Adipose tissue (tissue), 3 donors: ENCODE data around the gene REEP6. TPM values are rescaled to one million over a fixed set of nuclear protein-coding genes. Genes with fewer than 3 reads are reported as not detected.

Experiments used
- H3K27ac ChIP-seq: one replicate; pipeline ENCODE4 v1.5.1; 2013; ENCODE audit warnings: low read depth, low read length
- WGBS, 3 donors: extraction: QIAGEN DNeasy Blood & Tissue Kit; methylation state at CpG; one replicate each; pipeline ENCODE4 v1.1.7; 2013; 5-methylcytosine and 5-hydroxymethylcytosine counted together
- polyA plus RNA-seq, 3 donors: library from polyadenylated mRNA; stranded (reverse); fragments of 200-250 nt; gene quantifications; one replicate each; pipeline ENCODE4 v1.2.3, GENCODE V29; 2013
- donor health status: healthy with polysubstance abuse.
- donor health status: Bipolar disorder and iron deficiency.
- donor health status: healthy.

The REEP6 gene
- 10 to 100 TPM in 2 of 3 donors, 1 to 10 TPM in 1; 5.5 to 30.5 (median 12.5) TPM for polyA plus RNA-seq

DNA sequence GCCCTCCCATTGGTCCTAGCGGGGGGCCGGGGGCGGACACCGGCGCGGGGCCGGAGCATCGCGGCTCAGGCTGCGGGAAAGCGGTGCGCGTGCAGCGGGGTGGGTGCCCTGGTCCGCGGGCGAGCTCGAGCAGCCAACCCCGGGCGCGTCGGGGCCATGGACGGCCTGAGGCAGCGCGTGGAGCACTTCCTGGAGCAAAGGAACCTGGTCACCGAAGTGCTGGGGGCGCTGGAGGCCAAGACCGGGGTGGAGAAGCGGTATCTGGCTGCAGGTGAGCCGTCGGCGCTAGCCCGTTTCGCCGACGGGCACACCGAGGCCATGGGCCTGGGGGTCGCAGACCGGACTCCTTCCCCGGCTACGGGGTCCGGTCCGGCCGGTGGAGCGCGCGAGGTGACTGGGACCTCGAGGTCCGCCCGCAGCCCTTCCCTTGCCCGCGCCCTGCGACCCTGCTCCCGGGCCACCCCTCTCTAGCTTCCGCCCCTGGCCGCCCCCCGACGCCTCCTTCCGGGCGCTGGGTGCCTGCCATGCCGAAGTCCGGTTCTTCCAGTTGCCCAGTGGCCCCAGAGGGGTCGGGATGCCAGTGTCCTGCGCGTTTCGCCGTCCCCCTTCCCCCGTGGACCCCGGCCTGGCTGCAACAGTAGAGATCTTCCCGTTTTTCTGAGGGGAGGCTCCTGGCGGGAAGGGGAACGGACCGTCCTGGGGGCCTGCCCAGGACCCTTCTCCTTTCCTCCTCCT, at the start of gene REEP6:
REEP6 (plus strand) TSS at position 68 of the 735 bp plus-strand sequence; CDS start at position 157, 89 bp downstream.
- H3K27ac ChIP-seq = no peak within 1 kb of the TSS

DNA sequence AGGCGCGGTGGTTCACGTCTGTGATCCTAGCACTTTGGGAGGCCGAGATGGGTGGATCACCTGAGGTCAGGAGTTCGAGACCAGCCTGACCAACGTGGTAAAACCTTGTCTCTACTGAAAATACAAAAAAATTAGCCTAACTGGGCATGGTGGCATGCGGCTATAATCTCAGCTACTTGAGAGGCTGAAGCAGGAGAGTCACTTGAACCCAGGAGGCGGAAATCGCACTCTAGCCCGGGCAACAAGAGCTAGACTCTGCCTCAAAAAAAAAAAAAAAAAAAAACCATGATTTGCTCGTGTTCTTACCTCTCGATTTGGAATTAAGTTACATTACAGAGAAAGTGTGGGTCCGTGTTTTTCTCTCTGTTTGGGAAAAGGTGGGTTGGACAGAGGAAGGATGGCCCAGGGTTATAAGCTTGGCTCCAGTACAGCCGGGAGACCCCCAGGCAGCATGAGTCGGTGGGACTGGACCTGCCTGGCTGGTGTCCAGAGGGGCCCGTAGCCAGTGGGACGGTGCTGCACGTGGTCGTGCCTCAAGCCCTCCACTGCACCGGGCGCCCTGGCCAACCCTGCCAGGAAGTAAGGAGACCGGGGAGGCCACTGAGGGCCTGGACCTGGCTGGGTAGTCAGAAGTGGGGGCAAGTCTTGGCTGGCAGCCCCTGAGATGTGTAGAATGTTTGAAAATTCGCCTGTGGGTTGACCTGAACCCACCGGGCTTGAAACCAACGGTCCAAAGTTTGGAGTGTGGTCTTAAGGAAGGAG, 49.1 kb upstream of the REEP6 start:
- H3K27ac ChIP-seq = no peak overlapping the region
- 86 to 88% (median 86%) methylated on average over 25 of the region's 25 CpGs for WGBS, 3 donors

More for the DNA sequence above, at the start of gene REEP6:
- 2 to 5% (median 3%) methylated on average over 64 to 73 of the region's 73 CpGs for WGBS, 3 donors

DNA sequence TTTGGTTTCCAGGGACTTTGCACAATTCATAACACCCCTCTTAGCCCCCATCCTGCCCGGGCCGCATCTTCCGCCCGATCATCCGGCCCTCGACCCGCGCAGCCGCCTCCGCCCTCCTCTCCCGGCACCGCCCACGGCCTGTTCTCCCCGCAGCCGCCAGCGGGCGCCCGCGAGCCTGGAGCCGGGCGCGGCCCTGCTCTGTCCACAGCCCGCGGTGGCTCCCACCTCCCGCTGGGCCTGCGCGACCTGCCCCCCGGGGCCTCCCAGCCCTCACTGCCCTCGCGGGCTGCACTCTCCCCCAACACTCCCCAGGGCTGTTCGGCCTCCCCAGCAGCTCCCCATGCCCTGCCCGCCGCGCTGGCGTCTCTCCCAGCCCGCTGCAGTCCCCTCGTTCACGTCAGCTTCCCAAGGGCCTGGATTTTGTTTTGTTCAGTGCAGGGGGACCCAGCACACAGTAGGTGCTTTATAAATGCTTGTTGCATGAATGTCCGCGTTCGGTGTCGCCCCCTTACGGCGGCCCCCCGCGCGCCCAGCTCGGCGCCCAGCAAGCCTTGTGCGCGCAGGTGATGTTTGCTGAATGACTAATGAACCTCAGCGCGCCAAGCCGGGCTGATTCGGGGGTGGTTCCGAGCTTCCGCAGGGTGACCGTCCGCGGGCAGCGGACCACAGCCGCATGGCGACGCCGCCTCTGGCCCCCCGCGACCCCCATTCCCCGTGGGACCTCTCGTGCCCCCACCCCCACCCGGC, 45.6 kb upstream of the REEP6 start:
- WGBS, 3 donors = 1 to 2% (median 2%) methylated on average over 59 to 70 of the region's 70 CpGs

DNA sequence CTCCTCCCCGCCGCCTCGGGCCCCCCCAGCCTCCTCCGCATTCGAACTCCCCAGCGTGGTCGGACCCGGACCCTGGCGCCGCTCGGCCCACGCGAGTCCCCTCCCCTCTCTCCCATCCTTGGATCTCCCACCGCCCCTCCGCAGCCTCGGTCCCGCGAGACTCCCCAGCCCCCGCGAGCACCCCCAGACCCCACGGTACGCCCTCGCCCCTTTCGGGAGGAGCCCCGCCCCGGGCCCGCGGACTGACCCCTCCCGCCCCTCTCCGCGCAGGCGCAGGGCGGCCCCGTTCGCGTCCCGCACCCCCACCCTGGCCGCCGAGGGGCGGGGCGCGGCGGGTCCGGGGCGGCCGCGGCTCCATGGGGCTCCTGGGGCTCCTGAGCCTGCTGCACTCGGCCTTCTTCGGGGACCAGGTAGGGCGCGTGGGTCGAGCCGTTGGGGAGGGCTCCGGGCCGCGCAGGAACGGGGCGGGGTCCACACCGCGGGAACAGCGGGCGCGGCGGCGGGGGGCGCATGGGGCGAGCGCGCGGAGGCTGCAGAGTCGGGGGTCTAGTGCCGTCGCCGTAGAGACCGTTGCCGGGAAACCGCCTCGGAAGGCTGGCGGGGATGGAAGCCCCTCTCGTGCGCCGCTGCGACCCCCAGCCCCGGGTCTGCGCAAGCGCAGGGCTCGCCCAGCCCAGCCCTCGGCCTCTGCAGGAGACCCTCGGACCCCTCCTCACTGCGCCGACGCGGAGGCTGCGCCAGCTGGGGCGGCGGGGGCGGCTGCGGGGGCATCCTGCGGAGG, 44.9 kb upstream of the REEP6 start:
- 0 to 2% (median 2%) methylated on average over 46 to 99 of the region's 99 CpGs for WGBS, 3 donors
- H3K27ac ChIP-seq = no peak overlapping the region

More for the DNA sequence above, 45.6 kb upstream of the REEP6 start:
- no peak overlapping the region for H3K27ac ChIP-seq

DNA sequence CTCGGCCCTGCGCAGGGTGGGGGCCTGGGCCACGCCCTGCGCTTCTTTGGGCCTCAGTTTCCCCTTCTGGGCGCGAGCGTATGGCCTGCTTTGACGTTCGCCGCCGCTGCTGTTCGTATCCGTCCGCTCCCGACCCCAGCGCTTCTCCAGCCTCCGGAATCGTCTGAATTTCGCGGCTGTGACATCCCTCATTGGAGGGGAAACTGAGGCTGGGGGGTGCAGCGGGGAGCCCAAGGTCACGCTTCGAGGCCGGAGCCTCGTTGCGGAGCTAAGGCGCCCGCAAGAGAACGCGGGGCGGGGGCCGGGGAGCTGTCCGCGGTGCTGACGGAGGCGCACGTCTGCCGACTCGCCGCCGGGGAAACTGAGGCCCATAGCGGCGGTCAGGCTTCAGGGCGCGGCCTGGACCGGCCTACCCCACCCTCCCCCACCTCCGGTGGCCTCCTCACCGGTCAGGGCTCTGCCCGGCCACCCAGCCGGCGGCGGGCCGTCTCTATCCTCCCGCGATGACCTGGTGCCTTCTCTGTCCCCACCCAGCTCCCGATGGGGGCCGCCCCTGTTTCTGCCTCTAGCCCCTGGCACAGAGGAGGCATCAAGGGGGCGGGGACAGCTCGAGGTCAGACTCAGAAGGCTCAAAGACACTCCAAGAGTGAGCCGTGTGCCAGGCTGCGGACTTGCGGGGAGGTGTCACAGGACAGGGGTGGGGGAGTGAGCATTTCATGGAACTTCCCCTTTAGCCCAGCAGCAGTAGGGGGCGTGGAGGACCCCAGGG, 44.1 kb upstream of the REEP6 start:
- 3 to 4% (median 3%) methylated on average over 59 to 63 of the region's 63 CpGs for WGBS, 3 donors
- H3K27ac ChIP-seq = no peak overlapping the region

DNA sequence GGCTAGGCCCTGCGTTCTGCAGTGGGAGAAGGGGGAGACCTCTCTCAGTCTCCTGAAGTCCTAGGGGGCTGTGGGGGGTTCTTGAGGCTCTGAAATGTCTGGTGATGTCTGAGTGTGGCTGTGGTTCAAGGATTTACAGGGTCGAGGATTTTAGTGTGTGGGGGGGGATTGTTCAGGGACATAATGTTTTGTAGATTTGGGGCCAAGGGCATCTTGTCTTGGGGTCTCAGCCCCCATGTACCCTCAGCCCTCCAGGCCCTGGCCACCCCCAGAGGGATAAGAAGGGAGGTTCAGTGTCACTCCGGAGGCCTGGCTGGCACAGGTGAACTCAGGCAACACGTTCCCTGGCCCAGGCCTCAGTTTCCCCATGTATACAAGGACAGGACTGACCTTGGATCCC, 43.5 kb upstream of the REEP6 start:
- no peak overlapping the region for H3K27ac ChIP-seq
- WGBS, 3 donors = 23 to 29% (median 28%) methylated on average over 4 of the region's 4 CpGs

DNA sequence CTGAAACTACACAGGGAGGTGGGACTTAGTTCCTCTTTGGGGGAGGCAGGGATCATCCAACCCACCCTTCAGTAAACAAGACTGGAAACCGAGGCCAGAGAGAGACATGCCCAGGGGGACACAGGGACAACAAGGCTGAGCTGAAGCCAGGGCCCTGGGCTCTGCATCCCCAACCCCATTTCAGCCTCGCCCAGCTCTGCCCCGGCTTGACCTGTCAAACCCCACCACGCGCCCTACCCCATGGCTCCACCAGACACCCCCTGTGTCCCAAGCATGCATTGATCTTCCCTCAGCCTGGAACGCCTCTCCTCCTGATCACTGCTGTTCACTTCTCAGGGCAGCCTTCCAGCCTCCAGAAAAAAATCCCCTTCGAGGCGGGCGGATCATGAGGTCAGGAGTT, 43.0 kb upstream of the REEP6 start:
- 77 to 85% (median 81%) methylated on average over 9 of the region's 9 CpGs for WGBS, 3 donors
- H3K27ac ChIP-seq = no peak overlapping the region

DNA sequence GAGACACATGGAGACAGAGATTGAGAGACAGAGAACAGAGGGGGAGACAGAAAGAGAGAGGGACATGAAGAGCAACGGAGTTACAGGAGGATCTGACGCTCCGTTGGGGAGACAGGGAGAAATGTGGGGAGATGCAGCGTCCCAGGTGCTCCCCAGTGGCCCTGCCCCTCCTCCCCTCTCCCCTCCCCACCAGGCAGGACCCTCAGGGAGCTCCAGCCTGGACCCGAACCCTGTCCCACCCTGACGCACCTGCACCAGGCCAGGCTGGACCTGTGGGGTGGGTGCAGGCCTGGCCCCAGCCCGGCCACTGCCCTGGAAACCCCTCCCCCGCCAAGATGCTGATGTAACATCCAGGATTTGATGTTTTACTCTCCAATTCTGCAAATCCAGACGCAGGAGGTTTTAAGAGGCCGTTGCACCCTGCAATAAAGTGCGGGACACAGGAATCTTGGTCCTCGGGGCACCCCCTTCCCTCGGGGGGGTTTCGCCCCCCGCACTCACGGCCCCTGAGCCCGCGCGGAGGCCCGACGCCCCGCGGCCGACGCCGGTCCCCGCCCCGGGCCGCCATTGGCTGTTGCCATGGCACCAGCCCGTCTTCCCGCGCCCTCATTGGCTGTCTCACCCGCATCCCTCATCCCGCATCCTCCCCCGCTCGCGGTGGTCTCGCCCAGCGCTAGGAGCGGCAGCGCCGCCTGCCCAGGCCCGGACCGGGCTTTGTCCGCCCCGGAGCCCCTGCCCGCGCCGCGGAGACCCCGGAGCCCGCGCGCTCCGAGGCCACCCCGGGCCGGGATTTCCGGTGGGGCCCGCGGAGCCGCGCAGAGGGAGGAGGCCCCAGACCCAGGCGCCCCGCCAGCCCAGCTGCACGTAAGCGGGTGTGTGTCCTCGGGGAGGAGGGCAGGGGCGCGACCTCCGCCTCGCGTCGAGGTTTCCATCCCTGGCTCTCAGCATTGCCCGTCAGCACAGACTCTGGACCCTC, 41.2 kb upstream of the REEP6 start, which contains the start of gene APC2:
APC2 (plus strand) TSS at position 655 of the 976 bp plus-strand sequence. CDS start 2,881 bp downstream, outside the sequence.
- WGBS, 3 donors = 4 to 6% (median 5%) methylated on average over 65 to 74 of the region's 74 CpGs

DNA sequence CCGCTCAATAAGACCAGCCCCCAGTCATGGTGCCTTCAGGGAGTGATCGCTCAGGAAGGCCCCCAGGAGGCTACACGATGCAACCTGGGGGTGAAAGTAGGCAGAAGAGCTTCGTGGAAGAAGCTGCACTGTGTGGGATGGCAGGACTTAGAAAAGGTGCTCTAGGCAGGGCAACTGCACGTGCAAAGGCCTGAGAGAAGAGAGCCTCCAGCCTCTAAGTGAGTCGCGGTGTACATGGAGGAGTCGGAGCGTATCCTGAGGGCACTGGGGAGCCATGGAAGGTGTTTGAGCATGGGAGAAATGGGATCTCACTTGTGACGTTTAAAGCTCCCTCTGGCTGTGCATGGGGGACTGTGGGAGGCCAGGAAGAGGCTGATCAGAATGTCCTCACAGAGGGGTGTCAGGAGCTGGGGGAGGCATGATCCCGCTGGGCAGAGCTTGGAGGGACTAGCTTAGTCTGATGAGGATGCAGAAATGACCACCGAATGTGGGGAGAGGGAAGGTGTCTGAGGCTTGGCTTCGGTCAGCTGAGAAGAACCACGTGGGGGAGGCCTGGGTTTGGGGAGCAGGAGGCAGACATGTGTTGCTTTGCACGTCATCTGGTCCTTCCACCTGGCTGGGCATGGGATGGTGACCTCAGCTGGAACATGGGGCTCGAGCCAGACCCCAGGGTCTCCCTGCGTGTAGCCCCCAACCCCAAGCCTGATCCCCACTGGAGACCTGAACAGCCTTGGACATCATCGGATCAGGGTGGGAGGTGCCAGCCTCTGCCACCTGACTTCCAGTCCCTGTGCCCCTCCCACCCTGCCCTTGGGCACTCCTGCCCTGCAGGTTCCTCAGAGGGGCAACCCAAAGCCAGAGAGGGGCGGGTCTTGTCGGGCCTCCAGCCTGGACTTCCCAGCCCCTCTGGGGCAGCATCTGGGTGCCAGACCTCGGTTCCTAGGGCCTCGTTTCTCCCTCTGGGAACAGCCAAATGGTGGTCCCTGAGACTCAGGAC, 39.9 kb upstream of the REEP6 start:
- WGBS, 3 donors = 51 to 59% (median 55%) methylated on average over 20 to 22 of the region's 22 CpGs
- H3K27ac ChIP-seq = no peak overlapping the region

More for the DNA sequence above, 41.2 kb upstream of the REEP6 start, which contains the start of gene APC2:
- no peak within 1 kb of the TSS for H3K27ac ChIP-seq

DNA sequence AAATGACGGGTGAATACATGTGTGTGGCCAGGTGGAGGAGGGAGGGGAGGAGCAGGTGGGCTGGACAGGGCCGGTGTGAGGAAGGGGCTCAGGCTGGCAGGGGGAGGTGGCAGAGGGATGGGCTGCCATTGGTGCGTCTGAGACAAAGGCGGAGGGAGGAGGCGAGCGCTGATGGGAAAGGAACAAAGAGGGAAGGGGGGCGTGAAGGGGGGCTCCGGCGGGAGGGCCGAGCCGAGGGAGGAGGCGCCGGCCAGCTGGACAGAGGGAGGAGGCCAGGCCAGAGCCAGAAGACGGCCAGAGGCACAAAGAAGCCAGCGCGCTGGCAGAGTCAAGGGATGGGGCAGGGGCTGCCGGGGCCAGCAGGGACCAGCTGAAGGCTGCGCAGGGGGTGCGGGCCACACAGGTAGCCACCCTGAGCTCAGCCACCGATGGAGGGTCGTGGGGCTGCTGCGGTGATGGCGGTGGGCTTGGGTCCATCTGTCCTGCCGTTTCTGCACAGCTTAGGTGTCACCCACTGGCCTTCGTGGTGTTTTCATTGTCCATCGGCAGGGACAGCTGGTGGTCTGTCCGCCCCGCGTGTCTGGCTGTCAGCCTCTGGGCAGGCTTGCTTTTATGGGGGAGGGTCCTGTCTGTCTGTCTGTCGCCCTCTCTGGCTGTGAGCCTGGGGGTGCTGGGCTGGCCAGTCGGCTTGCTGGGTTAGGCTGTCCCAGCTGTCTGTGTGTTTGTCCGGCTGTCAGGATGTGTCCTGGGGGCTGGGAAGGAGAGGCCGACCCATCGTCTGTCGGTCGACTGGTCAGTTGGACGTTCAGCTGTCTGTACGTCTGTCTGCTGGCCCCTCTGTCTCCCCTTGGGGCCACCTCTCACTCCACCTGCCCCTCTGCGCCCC, 38.8 kb upstream of the REEP6 start:
- 26 to 33% (median 30%) methylated on average over 31 to 39 of the region's 39 CpGs for WGBS, 3 donors
- H3K27ac ChIP-seq = no peak overlapping the region

DNA sequence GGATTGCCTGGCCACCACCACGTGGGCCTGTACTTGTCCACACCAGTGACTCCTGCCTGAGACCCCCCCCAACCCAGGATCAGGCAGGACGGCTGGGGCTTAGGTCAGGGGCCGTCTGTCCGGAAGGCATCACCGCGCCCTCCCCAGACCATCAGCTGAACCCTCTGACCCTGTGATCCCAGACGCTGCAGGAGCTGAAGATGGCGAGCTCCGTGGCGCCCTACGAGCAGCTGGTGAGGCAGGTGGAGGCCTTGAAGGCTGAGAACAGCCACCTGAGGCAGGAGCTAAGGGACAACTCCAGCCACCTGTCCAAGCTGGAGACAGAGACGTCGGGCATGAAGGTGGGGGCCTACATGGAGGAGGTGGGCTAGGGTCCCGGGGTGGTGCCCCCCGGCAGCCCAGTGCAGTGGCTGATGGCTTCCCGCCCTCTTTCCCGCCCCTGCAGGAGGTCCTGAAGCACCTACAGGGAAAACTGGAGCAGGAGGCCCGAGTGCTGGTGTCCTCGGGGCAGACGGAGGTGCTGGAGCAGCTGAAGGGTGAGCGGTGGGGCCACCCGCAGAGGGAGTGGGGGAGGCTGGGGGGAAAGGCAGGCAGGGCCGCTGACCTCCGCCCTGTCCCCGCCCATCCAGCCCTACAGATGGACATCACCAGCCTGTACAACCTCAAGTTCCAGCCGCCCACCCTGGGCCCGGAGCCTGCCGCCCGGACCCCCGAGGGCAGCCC, 38.0 kb upstream of the REEP6 start:
- WGBS, 3 donors = 43 to 60% (median 48%) methylated on average over 26 to 30 of the region's 30 CpGs

DNA sequence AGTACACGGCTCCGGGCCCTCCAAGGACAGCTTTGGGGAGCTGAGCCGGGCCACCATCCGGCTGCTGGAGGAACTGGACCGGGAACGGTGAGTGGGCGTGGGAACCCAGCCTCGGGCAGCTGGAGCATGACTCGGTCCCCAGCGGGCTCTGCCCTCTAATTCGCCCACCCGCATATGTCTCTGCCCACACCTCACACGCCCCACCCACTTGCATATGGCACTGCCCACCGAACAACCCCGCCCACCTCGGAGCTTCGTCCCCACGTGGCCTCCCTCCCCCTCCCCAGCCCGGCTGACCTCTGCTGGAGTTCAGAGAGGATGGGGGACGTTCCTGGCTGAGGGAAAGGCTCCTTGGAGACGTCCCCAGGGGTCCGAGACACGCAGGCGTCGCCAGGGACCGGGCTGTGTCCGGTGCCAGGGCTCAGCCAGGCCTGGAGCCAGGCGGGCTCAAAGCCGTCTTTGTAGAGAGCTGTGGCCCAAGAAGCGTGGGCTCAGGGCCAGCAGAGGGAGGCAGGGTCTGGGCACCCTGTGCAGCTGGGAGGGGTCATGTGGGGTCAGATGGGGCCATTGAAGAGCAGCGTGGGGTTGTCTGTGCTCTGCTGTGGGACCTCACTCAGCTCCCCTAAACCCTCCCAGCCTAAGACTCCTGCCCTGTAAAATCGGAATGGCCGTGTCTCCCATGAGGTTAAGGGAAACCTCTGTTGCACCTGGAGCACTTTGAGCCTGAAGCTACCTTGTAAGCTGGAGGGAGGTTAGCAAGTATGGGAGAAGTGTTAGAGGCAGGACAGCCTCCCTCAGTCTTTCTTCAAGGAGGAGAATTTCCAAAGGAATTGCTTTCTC, 37.2 kb upstream of the REEP6 start:
- H3K27ac ChIP-seq = no peak overlapping the region

More for the DNA sequence above, 38.0 kb upstream of the REEP6 start:
- H3K27ac ChIP-seq = no peak overlapping the region

DNA sequence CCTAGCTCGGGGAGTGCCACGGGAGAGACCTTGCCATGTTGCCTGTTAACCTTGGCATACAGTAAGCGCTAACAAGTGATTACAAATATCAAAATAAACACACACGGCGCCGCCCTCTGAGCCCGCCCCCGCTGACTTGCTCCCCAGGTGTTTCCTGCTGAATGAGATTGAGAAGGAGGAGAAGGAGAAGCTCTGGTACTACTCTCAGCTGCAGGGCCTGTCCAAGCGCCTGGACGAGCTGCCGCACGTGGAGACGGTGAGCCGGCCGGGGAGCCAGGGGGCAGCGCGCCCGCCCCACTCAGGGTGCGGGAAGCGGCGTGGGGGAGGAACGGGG, 36.0 kb upstream of the REEP6 start:
- 3 to 5% (median 4%) methylated on average over 20 to 22 of the region's 22 CpGs for WGBS, 3 donors

More for the DNA sequence above, 37.2 kb upstream of the REEP6 start:
- 13 to 29% (median 24%) methylated on average over 30 to 33 of the region's 33 CpGs for WGBS, 3 donors

More for the DNA sequence above, 36.0 kb upstream of the REEP6 start:
- H3K27ac ChIP-seq = no peak overlapping the region
